Breast epithelium (tissue), 3 donors: Measurements from ENCODE around the gene KIF27.
"Not testable (repeated sequence)": the region's sequence is repeated elsewhere in the genome, so short reads cannot be mapped to it uniquely, and the experiment has no call there.

Experiments
- POLR2AphosphoS5 ChIP-seq, 3 donors: sonication (generic); formaldehyde crosslinking; IDR thresholded peaks; one replicate each; pipeline ENCODE4 v1.6.1; 2017; ENCODE audit warnings: antibody characterized with exemption in 3 of 3
- TF ChIP-seq, protein P1 (sequence below), 3 donors: fragments of 450-650 bp; IDR thresholded peaks; one replicate each; pipeline ENCODE4 v1.5.1; 2016 to 2017; ENCODE audit warnings: antibody characterized with exemption in 3 of 3, mild to moderate bottlenecking in 3 of 3, moderate library complexity in 3 of 3

DNA sequence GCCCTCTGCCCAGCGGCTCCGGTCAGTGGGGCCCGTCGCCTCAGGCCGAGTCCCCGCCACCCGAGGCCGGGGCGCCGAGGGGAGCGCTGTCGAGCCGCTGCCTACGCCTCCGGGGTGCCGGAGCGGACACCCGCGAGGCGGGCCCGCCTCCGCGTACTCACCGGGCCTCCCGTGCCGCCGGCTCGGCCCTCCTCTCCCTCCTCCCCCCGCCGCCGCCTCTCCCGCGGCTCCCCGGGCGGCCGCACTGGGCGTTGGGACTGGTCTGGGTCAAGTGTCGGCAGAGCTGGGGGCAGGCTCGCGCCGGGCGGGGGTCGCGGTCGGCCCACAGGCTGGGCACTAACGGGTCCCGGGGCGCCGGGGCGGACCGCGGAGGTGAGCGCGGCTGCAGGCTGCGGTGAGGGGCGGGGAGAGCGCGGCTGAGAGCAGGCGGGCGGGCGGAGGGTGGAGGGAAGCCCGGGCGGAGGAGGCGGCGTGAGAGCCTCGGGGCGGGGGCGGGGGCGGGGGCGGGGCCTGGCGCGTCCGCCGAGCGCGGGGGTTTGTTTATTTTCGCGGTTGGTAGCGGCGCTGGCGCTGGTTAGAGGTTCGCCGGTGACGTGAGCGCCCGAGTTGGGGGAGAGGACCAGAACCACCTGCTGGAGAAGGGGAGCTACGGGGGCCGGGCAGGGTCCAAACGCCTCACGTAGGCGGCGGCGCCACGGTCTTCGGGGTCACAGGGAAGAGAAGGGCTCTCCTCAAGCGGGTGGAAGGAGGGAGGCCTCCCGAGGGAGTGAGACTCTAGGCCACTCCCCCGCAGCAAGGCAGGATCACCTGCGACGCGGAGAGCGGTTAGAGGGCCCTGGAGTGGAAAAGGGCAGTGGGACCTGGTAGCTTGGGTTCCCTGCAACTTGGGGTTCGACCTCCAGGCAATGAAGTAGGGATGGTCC is 103.6 kb downstream of the KIF27 start, which contains the start of gene GKAP1:
- TF ChIP-seq POLR2AphosphoS5 (IDR thresholded peaks at IDR 0.05) = not testable (repeated sequence)
- TF ChIP-seq, protein P1, sequence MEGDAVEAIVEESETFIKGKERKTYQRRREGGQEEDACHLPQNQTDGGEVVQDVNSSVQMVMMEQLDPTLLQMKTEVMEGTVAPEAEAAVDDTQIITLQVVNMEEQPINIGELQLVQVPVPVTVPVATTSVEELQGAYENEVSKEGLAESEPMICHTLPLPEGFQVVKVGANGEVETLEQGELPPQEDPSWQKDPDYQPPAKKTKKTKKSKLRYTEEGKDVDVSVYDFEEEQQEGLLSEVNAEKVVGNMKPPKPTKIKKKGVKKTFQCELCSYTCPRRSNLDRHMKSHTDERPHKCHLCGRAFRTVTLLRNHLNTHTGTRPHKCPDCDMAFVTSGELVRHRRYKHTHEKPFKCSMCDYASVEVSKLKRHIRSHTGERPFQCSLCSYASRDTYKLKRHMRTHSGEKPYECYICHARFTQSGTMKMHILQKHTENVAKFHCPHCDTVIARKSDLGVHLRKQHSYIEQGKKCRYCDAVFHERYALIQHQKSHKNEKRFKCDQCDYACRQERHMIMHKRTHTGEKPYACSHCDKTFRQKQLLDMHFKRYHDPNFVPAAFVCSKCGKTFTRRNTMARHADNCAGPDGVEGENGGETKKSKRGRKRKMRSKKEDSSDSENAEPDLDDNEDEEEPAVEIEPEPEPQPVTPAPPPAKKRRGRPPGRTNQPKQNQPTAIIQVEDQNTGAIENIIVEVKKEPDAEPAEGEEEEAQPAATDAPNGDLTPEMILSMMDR (IDR thresholded peaks at IDR 0.05) = not testable (repeated sequence)
